Stimulated activated effector memory CD8-positive, alpha-beta T cell treated with anti-CD3 and anti-CD28 coated beads, Interleukin-12 subunit alpha, Interleukin-12 subunit beta, amount 100 ng/mL, for 72 hours (primary cell): ENCODE results near the gene FZR1.
A peak's percentile ranks its signal among the peaks of the same experiment; 100 is the strongest.
"Not testable (repeated sequence)": the region's sequence is repeated elsewhere in the genome, so short reads cannot be mapped to it uniquely, and the experiment has no call there.

Experiments
- ATAC-seq: fragments of 150-1000 bp; cut with Tn5 transposase; 2 replicates; pipeline ENCODE4 v1.10.0; 2021
- DNase-seq, 2 donors: peaks; one replicate each; pipeline ENCODE4 v3.0.0; 2021 to 2022; ENCODE audit warnings: low spot score in 2 of 2
- H3K27ac Mint-ChIP-seq: one replicate; pipeline ENCODE4 v1.8.0; 2022; ENCODE audit warnings: mild to moderate bottlenecking, mixed read lengths
- H3K36me3 Mint-ChIP-seq: one replicate; pipeline ENCODE4 v1.8.0; 2022; ENCODE audit warnings: mild to moderate bottlenecking, mixed read lengths
- H3K4me1 Mint-ChIP-seq: one replicate; pipeline ENCODE4 v1.8.0; 2022; ENCODE audit warnings: mixed read lengths
- H3K4me3 Mint-ChIP-seq: one replicate; pipeline ENCODE4 v1.8.0; 2022; ENCODE audit warnings: mild to moderate bottlenecking, mixed read lengths
- H3K9me3 Mint-ChIP-seq: one replicate; pipeline ENCODE4 v1.8.0; 2022; ENCODE audit warnings: mixed read lengths

Gene FZR1

DNA sequence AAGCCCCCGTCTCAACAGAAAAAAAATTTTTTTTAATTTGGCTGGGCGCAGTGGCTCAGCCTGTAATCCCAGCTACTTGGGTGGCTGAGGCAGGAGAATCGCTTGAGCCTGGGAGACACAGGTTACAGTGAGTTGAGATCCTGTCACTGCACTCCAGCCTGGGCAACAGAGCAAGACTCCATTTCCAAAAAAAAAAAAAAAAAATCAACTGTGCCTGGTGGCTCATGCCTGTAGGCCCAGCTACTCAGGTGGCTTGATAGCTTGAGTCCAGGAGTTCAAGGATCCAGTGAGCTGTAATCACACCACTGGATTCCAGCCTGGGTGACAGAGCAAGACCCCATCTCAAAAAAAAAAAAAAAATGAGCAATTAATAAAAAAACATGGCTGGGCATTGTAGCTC lies 4.3 kb upstream of the FZR1 start:
- peaks cover 35% of the 10 kb centered on the region for H3K36me3 Mint-ChIP-seq
- DNase-seq (no peak), ATAC-seq (no peak)
- peaks cover 47% of the 10 kb centered on the region for H3K4me1 Mint-ChIP-seq
- H3K9me3 Mint-ChIP-seq, result peaks cover 3% of the 10 kb centered on the region
- H3K27ac Mint-ChIP-seq, result no peak overlapping the region
- H3K4me3 Mint-ChIP-seq, result no peak overlapping the region

DNA sequence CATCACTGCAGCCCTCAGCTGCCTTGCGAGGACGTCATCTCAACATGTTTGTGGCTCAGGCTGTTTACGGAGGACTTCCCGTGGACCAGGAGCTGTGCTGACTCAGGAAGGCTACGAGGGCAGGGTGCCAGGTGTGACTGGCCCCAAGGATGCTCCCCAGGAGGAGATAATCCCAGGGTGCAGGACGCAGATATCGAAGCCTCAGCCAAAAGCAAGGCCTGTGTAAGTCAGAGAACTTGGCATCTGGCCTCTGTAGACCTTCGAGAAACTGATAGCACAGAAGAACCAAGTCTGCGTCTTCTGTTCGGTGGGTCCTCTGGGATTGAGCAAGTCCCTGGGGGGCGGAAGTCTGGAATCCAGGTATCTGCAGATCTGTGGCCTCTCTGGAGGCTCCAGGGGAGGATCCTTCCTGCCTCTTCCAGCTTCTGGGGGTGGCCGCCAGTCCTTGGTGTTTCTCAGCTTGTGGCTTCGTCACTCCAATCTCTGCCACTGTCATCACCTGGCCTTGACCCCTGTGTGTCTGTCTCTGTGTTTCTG lies 3.0 kb upstream of the FZR1 start:
- ATAC-seq (no peak), DNase-seq (no peak)
- Mint-ChIP-seq H3K4me3 (no peak overlapping the region), H3K9me3 (peaks cover 3% of the 10 kb centered on the region), H3K27ac (no peak overlapping the region), H3K4me1 (peaks cover 47% of the 10 kb centered on the region), H3K36me3 (peaks cover 38% of the 10 kb centered on the region)

DNA sequence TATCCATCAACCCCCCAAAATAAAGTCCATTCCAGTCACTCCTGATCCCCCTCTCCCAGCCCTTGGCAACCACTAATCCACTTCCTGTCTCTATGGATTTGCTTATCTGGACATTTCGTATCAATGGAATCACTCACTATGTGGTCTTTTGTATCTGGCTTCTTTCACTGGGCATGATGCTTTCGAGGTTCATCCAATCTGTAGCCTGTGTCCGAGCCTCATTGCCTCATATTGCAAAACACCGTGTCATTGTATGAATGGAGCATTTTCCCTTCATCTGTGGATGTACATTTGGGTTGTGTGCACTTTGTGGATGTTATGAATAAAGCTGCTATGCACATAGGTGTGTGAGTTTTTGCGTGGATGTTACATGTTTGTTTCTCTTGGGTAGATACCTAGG lies 1.4 kb upstream of the FZR1 start:
- Mint-ChIP-seq H3K4me3 (peak overlapping the region; percentile 93), H3K9me3 (peaks cover 3% of the 10 kb centered on the region), H3K4me1 (peaks cover 53% of the 10 kb centered on the region), H3K36me3 (peaks cover 49% of the 10 kb centered on the region), H3K27ac (peak overlapping the region; percentile 94)
- ATAC-seq (no peak), DNase-seq (no peak)

DNA sequence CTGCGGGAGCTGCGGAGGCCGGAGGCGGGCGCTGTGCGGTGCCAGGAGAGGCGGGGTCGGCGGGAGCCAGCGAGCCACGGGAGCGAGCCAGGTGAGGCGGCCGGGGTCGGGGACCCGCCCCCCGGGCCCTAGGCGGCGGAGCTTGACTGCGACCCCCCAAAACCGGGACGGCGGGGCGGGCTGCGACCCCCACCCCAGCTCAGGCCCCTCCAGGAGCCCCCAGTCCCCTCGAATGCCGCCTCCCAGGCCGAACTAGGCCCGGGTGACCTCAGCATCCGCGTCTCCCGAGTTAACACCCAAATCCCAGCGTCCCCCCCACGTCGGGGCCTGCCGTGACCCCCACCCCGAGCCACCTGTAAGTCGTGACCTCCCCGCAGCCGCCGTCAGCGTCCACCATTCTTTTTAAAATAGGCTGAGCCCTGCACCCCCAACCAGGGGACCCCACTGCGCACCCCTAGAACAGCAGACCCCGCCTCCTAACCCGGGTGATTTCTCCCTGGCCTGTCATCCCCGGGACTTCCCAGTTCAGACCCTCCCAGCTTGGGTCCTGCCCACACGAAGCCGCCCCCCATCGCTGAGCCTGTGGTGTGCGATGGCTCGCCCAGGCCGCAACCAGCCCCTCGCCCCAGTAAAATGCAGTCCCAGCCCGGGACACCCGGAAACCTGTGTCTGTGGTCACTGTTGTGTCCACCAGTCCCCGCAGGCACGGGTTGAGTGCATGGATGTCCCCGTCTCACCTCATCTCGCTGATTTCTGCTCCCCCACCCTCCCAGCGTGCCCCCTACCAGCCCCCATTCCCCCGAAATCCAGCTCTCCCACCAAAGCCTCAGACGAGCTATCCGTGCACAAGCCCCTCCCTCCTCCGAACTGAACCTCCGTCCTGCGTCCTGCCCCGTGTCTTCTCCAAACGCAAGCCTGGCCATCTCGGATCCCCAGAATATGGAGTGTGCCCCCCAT lies 551 bp downstream of the FZR1 start:
- DNase-seq, result peak in 1 of 2 donors; percentile 71
- Mint-ChIP-seq H3K36me3 (peaks cover 53% of the 10 kb centered on the region), H3K9me3 (no peaks in the 10 kb centered on the region), H3K4me3 (peak overlapping the region; percentile 93), H3K4me1 (peaks cover 54% of the 10 kb centered on the region), H3K27ac (peak overlapping the region; percentile 94)
- no peak for ATAC-seq

DNA sequence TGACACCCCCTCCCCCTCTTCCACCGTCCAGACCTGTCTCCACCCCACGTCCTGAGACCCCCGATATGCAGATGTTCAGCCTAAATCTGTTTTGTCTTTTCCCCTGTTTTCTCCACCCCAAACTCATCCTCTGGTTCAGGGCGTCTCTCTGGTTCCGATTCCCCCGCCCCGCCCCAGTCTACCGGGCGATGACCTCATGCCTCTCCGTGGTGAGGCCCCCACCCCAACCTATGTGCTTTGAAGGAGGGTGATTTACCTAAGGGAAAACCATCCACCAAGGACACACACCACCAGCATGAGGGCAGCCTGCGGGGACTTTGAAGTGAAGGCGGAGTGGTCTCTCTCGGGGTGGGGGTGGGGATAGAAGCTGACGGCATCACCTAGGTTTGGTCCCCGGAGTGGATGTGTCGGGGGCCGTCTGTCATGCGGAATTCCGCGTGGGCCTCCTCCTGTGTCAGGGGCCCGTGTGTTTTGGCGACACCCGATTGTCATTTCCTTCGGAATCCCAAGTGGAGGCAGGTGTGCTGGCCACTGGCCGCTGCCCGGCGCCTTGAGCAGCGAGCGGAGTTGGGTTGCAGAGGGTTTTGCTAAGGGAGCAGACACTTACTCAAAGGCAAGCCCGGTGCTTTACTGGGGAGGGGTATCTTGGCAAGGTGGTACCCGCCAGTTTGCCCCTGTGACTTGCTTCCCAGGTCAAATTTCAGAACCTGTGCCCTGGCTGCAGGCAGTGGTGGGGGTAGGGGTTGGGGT lies 1.4 kb downstream of the FZR1 start:
- peak in 1 of 2 donors; percentile 55 for DNase-seq
- Mint-ChIP-seq H3K36me3 (peaks cover 62% of the 10 kb centered on the region), H3K9me3 (no peaks in the 10 kb centered on the region), H3K4me3 (peak overlapping the region; percentile 93), H3K27ac (peak overlapping the region; percentile 94), H3K4me1 (peaks cover 63% of the 10 kb centered on the region)
- ATAC-seq, result no peak

DNA sequence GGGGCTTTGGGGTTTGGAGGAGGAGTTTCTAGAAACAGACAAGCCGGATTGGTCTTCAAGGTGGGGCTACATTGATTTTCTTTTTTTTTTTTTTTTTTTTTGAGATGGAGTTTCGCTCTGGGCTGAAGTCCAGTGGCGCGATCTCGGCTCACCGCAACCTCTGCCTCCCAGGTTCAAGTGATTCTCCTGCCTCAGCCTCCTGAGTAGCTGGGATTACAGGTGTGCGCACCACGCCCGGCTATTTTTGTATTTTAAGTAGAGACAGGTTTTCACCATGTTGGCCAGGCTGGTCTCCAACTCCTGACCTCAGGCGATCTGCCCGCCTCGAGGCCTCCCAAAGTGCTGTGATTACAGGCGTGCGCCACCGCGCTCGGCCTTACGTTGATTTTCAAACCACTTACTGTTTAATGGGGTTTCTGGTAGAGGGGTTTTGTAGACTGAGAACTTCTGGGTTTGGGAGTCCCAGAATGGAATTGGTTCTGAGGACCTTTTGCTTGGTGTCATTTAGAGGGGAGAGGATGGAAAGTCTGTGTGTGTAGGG lies 2.1 kb downstream of the FZR1 start:
- Mint-ChIP-seq H3K4me3 (peak overlapping the region; percentile 93), H3K27ac (peak overlapping the region; percentile 89), H3K4me1 (peaks cover 64% of the 10 kb centered on the region), H3K36me3 (peaks cover 63% of the 10 kb centered on the region)
- not testable (repeated sequence) for DNase-seq, H3K9me3 Mint-ChIP-seq, ATAC-seq

DNA sequence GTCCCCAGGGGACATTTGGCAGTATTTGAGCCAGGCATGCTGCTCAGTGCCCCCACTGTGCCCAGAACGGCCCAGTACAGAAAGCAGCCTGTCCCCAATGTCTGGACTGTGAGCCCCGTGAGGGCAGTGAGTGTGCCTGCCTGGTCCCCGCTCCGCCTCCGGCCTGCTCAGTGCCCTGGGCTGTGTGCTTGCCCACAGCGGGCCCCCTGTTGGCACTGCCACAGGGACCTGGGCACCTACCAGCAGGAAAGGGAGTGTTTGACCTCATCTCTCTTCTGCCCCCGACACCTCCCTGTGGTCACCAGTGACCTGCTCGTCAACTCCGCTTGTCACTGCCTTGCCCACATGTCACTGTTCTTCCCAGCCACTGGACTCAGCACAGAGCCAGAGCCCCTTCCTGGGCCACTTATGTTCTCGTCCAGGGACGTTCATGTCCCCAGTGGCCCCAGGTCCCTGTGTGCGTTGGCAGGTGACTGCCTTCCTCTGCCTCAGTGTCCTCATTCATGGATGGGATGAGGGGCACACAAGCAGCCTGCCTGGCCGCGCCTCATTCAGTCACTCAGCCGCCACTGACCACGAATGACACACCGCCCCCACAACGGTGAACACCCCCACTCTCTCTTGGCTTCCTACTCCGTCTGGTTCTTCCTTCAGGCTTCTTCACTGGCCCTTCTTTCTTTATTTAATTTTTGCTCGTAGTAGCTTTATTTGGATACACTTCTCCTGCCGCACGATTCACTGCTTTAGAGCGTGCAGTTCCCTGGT lies 2.8 kb downstream of the FZR1 start:
- DNase-seq, result no peak
- Mint-ChIP-seq H3K4me3 (peak overlapping the region; percentile 93), H3K36me3 (peaks cover 64% of the 10 kb centered on the region), H3K4me1 (peaks cover 69% of the 10 kb centered on the region), H3K27ac (peak overlapping the region; percentile 89), H3K9me3 (no peaks in the 10 kb centered on the region)
- ATAC-seq, result no peak

DNA sequence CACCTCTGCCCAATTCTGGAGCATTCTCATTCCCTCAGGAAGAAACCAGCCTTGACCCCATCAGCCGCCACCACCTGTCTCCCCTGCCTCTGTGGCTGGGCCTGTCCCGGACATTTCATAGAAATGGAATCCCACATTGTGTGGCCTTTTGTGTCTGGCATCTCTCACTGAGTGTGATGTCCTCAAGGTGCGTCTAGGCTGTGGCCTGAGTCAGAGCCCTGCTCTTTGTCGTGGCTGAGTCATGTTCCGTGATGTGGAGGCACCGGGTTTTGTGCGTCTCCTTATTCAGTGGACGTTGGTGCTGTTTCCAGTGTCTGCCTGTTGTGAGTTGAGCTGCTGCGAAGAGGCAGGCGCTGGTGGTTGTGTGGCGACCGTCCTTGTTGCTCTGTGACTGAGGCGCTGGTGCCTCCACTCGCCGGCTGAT lies 3.5 kb downstream of the FZR1 start:
- DNase-seq (no peak), ATAC-seq (peak; percentile 39)
- H3K4me3 Mint-ChIP-seq, result peak overlapping the region; percentile 93
- no peaks in the 10 kb centered on the region for H3K9me3 Mint-ChIP-seq
- peaks cover 68% of the 10 kb centered on the region for H3K36me3 Mint-ChIP-seq
- peak overlapping the region; percentile 89 for H3K27ac Mint-ChIP-seq
- peaks cover 74% of the 10 kb centered on the region for H3K4me1 Mint-ChIP-seq

DNA sequence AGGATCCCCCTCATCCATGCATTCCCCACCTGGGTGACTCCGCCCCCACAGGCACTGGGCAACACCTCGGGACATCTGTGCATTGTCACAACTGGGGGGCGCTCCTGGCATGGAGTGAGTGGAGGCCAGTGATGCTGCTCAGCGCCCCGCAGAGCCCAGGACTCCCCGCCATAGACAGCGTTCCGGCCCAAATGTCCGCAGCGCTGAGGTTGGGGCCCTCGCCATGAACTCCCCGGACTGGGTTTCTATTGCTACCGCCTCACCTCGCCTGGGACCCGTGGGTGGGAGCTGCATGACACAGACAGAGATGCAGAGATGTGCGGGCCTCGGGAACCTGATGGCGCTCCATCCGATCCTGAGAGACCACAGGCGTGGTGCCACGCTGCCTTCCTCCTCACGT lies 4.6 kb downstream of the FZR1 start:
- ATAC-seq, result no peak
- Mint-ChIP-seq H3K4me1 (peaks cover 69% of the 10 kb centered on the region), H3K27ac (peak overlapping the region; percentile 89), H3K4me3 (no peak overlapping the region), H3K36me3 (peaks cover 65% of the 10 kb centered on the region), H3K9me3 (no peaks in the 10 kb centered on the region)
- no peak for DNase-seq

DNA sequence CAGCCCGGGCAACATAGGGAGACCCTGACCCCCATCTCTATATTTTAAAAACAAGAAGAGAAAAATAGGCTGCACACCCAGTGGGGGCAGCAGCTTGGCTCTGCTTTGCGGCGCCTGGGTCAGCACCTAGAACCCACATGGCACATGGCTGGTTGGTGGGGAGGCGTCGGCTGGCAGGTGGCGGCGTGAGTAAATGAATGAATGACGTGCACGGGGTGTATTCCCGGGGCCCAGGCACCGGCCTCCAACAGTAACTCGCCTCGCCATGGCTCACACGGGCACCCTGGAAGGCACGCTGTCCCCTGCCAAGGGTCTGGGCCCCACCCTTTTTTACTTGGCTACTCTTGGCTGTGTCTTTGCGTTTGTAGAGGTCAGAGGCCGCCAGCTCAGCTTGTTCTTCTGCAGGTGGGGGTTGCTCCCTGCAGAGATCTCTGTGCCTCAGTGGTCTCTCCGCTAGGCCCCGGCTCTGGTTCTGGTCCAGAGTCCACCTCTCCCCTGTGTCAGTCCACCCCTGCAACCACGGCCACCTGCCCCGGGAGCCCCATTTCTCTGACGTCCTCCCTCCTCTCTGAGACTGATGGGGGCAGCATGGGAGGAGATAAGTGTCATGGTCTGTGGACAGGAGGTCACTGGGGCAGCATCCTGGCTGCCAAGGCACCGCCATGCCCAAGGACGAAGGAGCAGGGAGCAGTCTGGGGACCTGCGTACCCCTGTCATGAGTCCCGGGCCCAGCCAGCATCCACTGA lies 5.6 kb downstream of the FZR1 start:
- DNase-seq (no peak), ATAC-seq (no peak)
- Mint-ChIP-seq H3K4me3 (no peak overlapping the region), H3K9me3 (no peaks in the 10 kb centered on the region), H3K36me3 (peaks cover 57% of the 10 kb centered on the region), H3K27ac (peak overlapping the region; percentile 26), H3K4me1 (peaks cover 74% of the 10 kb centered on the region)

DNA sequence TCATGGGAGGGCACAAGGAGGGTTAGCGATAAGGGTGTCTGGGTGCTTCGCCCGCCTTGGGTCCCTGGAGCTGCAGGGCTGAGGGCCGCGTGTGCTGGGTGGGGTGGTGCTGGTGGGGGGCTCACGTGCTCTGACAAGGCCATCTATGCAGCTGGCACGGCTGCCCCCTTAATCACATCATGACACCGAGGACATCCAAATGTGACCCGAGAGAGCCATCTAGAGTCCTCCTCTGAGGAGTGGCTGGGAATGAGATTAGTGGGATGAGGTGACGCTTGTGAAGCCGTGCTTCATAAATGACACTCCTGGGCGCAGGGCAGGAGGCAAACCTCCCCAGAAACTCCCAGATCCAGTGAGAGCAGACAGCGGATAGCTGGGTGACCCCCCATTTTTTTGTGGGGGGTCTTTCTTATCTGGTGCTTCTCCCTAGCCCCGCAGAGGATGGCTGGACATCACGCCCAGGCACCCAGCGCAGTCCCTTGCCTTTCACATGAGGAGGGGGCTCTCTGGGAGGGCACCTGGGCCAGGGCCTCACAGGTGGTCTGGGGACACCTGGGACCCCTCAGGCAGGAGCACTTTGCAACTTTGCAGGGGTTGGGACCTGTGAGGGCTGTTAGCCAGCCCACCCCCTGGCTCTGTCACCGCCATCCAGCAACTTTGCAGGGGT lies 6.6 kb downstream of the FZR1 start:
- no peak for DNase-seq
- Mint-ChIP-seq H3K27ac (no peak overlapping the region), H3K9me3 (no peaks in the 10 kb centered on the region), H3K36me3 (peaks cover 47% of the 10 kb centered on the region), H3K4me3 (no peak overlapping the region), H3K4me1 (peaks cover 69% of the 10 kb centered on the region)
- no peak for ATAC-seq

DNA sequence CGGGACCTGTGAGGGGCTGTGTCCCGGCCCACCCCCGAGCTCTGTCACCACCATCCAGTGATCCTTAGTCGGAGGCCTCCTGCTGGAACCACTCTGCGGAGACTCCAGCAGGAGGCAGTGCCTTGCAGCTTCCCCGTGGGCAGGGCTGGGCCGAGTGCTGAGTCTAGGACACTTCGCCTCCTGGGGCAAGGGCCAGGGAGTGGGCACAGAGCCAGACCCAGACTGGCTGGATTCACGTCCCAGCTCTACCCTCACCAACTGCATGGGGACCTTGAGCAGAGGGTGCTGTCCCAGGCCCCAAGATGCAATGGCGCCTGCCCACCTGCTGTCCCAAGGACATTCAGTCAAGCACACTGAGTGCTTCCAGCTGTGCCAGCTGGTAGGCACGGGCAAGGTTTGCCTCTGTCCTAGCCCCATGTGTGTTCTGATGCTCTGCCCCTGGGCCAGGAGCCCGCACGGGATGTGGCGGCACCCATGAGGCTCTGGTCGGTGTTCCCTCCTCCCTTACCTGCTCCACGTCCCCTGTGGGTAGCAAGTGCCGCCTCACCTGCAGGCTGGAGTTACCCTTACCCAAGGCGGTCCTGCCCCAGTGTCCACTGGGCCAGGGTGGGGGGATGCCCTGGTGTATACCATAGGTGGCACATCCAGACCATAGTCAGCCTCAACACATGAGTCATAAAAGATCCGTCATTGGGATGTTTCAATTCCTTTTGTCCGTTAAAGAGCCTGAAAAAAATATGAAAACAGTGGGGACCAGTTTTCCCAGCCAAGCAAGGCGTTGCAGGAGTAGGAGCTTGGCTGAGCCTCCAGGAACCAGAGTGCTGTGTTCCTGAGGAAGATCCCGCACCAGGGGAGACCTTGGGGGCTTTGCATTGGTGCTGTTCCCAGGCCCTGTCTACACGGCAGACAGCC lies 7.4 kb downstream of the FZR1 start:
- DNase-seq (no peak), ATAC-seq (no peak)
- peaks cover 65% of the 10 kb centered on the region for H3K4me1 Mint-ChIP-seq
- peaks cover 46% of the 10 kb centered on the region for H3K36me3 Mint-ChIP-seq
- H3K27ac Mint-ChIP-seq, result no peak overlapping the region
- H3K4me3 Mint-ChIP-seq, result no peak overlapping the region
- H3K9me3 Mint-ChIP-seq, result no peaks in the 10 kb centered on the region

DNA sequence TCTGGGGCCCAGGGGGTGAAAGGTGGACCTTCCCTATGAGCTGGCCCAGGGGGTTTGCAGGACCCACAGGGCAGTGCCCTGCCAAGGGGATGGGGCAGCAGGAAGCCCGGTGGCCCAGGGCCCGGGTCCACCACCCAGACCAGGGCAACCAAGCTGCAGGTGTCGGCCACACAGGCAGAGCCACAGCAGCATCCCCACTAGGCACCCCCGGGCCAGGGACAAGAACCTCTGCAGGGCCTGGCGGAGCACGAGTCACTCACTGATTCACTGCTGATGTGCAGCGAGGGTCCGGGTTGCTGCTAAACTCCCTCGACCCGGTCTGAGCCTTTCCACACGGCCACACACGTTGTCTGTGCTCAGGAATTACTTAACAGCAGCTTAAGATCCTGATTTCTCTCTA lies 8.8 kb downstream of the FZR1 start:
- ATAC-seq, result no peak
- Mint-ChIP-seq H3K27ac (peak overlapping the region; percentile 68), H3K4me1 (peaks cover 56% of the 10 kb centered on the region), H3K36me3 (peaks cover 33% of the 10 kb centered on the region), H3K4me3 (no peak overlapping the region), H3K9me3 (no peaks in the 10 kb centered on the region)
- no peak for DNase-seq
